GM12878 (cell line): ENCODE results near the gene WASHC2C. TPM values are rescaled to one million over a fixed set of nuclear protein-coding genes. Genes with fewer than 3 reads are reported as not detected.
"Not testable (repeated sequence)": the region's sequence is repeated elsewhere in the genome, so short reads cannot be mapped to it uniquely, and the experiment has no call there.

ENCODE experiments used
- ATAC-seq: fragments of 200-7000 bp; cut with Tn5 transposase; 3 replicates; pipeline ENCODE4 v1.9.1; 2020; ENCODE audit warnings: mild to moderate bottlenecking, moderate library complexity
- BruUV-seq: library from RNA; stranded (reverse); fragments of 400-500 nt; replicated peaks from 2 replicates; lab custom pipeline; 2021; lab: Mats Ljungman, UMichigan
- CTCF ChIA-PET: fragments of 300-600 bp; sonication (Branson Sonifier 250); formaldehyde crosslinking; extraction: SDS; loops from one replicate; lab custom pipeline; 2021; ENCODE audit warnings: inconsistent platforms; lab: Yijun Ruan, JAX
- POLR2A ChIA-PET: fragments of 350-600 bp; formaldehyde crosslinking; extraction: SDS; loops from one replicate; lab custom pipeline; 2021; ENCODE audit warnings: inconsistent platforms; lab: Charles Lee
- RAD21 ChIA-PET: fragments of 300-600 bp; sonication (Branson Sonifier 250); formaldehyde crosslinking; loops from one replicate; lab custom pipeline; 2023; ENCODE audit warnings: antibody characterized with exemption; ENCODE audit not compliant: unreplicated experiment; lab: Charles Lee
- SMC1A ChIA-PET: fragments of 300-600 bp; sonication (Branson Sonifier 250); formaldehyde crosslinking; loops from one replicate; lab custom pipeline; 2023; ENCODE audit not compliant: unreplicated experiment, uncharacterized antibody; lab: Charles Lee
- DNase-seq: peaks from one replicate; pipeline ENCODE4 v3.0.0-alpha.2; 2011; ENCODE audit warnings: low read depth, low spot score
- FAIRE-seq: peaks from 3 replicates; lab custom pipeline; 2011; peaks lifted over from hg19 to GRCh38; lab: Jason Lieb, UNC
- H2AFZ ChIP-seq: 2 replicates; pipeline ENCODE4 v1.6.0; 2011; ENCODE audit warnings: low read depth, low read length, control low read depth; ENCODE audit not compliant: control insufficient read depth
- H3K27ac ChIP-seq: 2 replicates; pipeline ENCODE4 v1.5.1; 2011; ENCODE audit warnings: control low read depth; ENCODE audit not compliant: control insufficient read depth, insufficient read depth
- H3K27me3 ChIP-seq, 2 experiments: replicated peaks in 1 of 2; 2 replicates each; pipeline versions ENCODE4 v1.6.0 to v1.6.1; 2011; ENCODE audit warnings: low read length in 1 of 2; ENCODE audit not compliant: control insufficient read depth in 2 of 2, insufficient read depth in 2 of 2
- H3K36me3 ChIP-seq, 2 experiments: 2 replicates each; pipeline ENCODE4 v1.5.1; 2011; ENCODE audit warnings: low read length in 1 of 2; ENCODE audit not compliant: control insufficient read depth in 2 of 2, insufficient read depth in 2 of 2
- H3K4me1 ChIP-seq: 2 replicates; pipeline ENCODE4 v1.6.1; 2011; ENCODE audit warnings: mild to moderate bottlenecking, low read length, moderate library complexity, mixed read lengths; ENCODE audit not compliant: control insufficient read depth, insufficient read depth
- H3K4me2 ChIP-seq: 2 replicates; pipeline ENCODE4 v1.6.0; 2011; ENCODE audit warnings: control low read depth; ENCODE audit not compliant: control insufficient read depth, insufficient read depth
- H3K4me3 ChIP-seq: fragments of 200-600 bp; sonication (generic); 2 replicates; pipeline ENCODE4 v1.5.1; 2016
- H3K79me2 ChIP-seq: 2 replicates; pipeline ENCODE4 v1.6.0; 2011; ENCODE audit warnings: low read length; ENCODE audit not compliant: control insufficient read depth, insufficient read depth
- H3K9ac ChIP-seq: 2 replicates; pipeline ENCODE4 v1.8.0; 2011; ENCODE audit warnings: low read length, control low read depth, mixed read lengths; ENCODE audit not compliant: control insufficient read depth, insufficient read depth
- H3K9me3 ChIP-seq: replicated peaks from 3 replicates; pipeline ENCODE4 v1.5.1; 2011; ENCODE audit warnings: mild to moderate bottlenecking, low read length; ENCODE audit not compliant: control insufficient read depth, insufficient read depth
- H4K20me1 ChIP-seq: 2 replicates; pipeline ENCODE4 v1.6.0; 2011; ENCODE audit not compliant: control insufficient read depth, insufficient read depth
- BMI1 ChIP-seq: fragments of 450-650 bp; IDR thresholded peaks from 2 replicates; pipeline ENCODE4 v1.6.1; 2016; ENCODE audit warnings: mild to moderate bottlenecking, moderate library complexity, borderline replicate concordance
- MYC ChIP-seq: IDR thresholded peaks from 2 replicates; pipeline ENCODE4 v1.6.1; 2011; ENCODE audit warnings: mild to moderate bottlenecking, low read length, moderate library complexity, inconsistent platforms; ENCODE audit not compliant: insufficient read depth, insufficient replicate concordance, insufficient read length, severe bottlenecking
- PBX3 ChIP-seq: IDR thresholded peaks from 2 replicates; pipeline ENCODE4 v1.6.1; 2011; ENCODE audit warnings: mild to moderate bottlenecking, low read depth, low read length, moderate library complexity; ENCODE audit not compliant: insufficient replicate concordance
- RCOR1 ChIP-seq: conservative IDR thresholded peaks from 2 replicates; pipeline ENCODE4 v1.6.1; 2012; ENCODE audit warnings: low read depth, low read length, improper control_type of control experiment
- RELA ChIP-seq: fragments of 450-650 bp; IDR thresholded peaks from 2 replicates; pipeline ENCODE4 v1.8.0; 2014; ENCODE audit warnings: borderline replicate concordance; ENCODE audit not compliant: partially characterized antibody
- SIX5 ChIP-seq: IDR thresholded peaks from 2 replicates; pipeline ENCODE4 v1.6.1; 2011; ENCODE audit warnings: mild to moderate bottlenecking, low read depth, low read length, moderate library complexity; ENCODE audit not compliant: severe bottlenecking
- SMAD1 ChIP-seq: fragments of 450-650 bp; IDR thresholded peaks from 2 replicates; pipeline ENCODE4 v1.6.1; 2018; ENCODE audit warnings: mild to moderate bottlenecking, low read depth; ENCODE audit not compliant: partially characterized antibody
- SREBF2 ChIP-seq: IDR thresholded peaks from 2 replicates; pipeline ENCODE4 v1.6.1; 2012; ENCODE audit warnings: mild to moderate bottlenecking, low read length
- SUPT20H ChIP-seq: IDR thresholded peaks from 2 replicates; pipeline ENCODE4 v1.6.1; 2011; ENCODE audit warnings: low read depth, mild to moderate bottlenecking, low read length, moderate library complexity, borderline replicate concordance; ENCODE audit not compliant: control insufficient read depth
- TCF7 ChIP-seq: IDR thresholded peaks from 2 replicates; pipeline ENCODE4 v1.6.1; 2014; ENCODE audit warnings: antibody characterized with exemption, borderline replicate concordance
- USF2 ChIP-seq: IDR thresholded peaks from 2 replicates; pipeline ENCODE4 v1.6.1; 2011; ENCODE audit warnings: low read depth, low read length, improper control_type of control experiment, borderline replicate concordance
- WGBS: methylation state at CpG from one replicate; pipeline ENCODE4 v1.1.6; 2016; ENCODE audit warnings: low lambda C conversion rate; ENCODE audit not compliant: insufficient replicate concordance, insufficient coverage; ENCODE audit errors: missing lambda C conversion rate; 5-methylcytosine and 5-hydroxymethylcytosine counted together
- in situ Hi-C: fragments of 300-500 bp; cut with MboI; formaldehyde crosslinking; loops from 9 replicates; pipeline ENCODE4 v1.14.3; 2018; ENCODE audit warnings: mixed read lengths
- intact Hi-C: fragments of 100-400 bp; cut with micrococcal nuclease; formaldehyde crosslinking; loops from one replicate; pipeline ENCODE4 v1.14.2; 2022; ENCODE audit not compliant: unreplicated experiment
- polyA plus RNA-seq, 11 experiments: library from polyadenylated mRNA; depleted of rRNA in 4 of 11; unstranded in 6 of 11; stranded (reverse) in 5 of 11; fragments of >200 nt; fragmentation: Nextera tagmentation in 4 of 11; fragmentation: Illumina TruSeq in 1 of 11; extraction: Ambion mirVana in 4 of 11; extraction: Trizol in 1 of 11; gene quantifications; 1 replicate in 1 of 11; 2 replicates in 10 of 11; pipeline versions ENCODE4 v1.2.1 to v1.2.3, GENCODE V29; 2011 to 2016; ENCODE audit warnings: inconsistent platforms in 2 of 11, missing spikeins in 2 of 11, low read depth in 1 of 11
- total RNA-seq, 4 experiments: library from RNA; depleted of rRNA in 3 of 4; stranded (reverse); fragments of >200 nt in 3 of 4; fragmentation: Illumina TruSeq in 1 of 4; extraction: Trizol in 1 of 4; gene quantifications; 2 replicates each; pipeline versions ENCODE4 v1.2.1 to v1.2.3, GENCODE V29; 2013 to 2021
- TF ChIP-seq, protein P1 (sequence below): fragments of 450-650 bp; conservative IDR thresholded peaks from 2 replicates; pipeline ENCODE4 v1.6.1; 2017; ENCODE audit warnings: mild to moderate bottlenecking, moderate library complexity

WASHC2C gene
- total and polyA plus RNA-seq, 10 of the 15 experiments (the other 5 are each of a cell fraction or from before 2014, with no cell fraction given), result 3.3 to 30.6 (median 22.9) TPM

DNA sequence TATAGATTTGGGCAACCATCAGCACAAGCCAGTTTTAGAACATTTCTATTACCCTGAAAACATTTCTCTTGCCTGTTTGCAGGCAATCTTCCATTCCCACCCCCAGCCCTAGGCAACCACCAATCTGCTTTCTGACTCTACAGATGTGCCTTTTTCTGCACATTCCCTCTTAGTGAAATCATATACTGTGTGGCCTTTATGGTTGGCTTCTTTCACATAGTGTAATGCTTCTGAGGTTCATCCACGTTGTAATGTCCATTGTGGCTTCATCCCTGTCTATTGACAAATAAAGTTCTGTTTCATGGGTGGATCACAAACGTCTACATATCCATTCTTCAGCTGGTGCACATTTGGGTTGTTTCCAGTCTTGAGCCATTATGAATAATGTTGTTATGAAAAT, 77.9 kb downstream of the WASHC2C start:
- CTCF ChIA-PET, H3K4me3 ChIP-seq, H2AFZ ChIP-seq, H3K79me2 ChIP-seq, intact Hi-C loops, SMC1A ChIA-PET, H3K36me3 ChIP-seq, H3K4me1 ChIP-seq, H4K20me1 ChIP-seq, H3K27ac ChIP-seq, FAIRE-seq, H3K9me3 ChIP-seq, in situ Hi-C loops, ATAC-seq, POLR2A ChIA-PET, BruUV-seq, DNase-seq, H3K9ac ChIP-seq, H3K27me3 ChIP-seq, RAD21 ChIA-PET, H3K4me2 ChIP-seq: not testable (repeated sequence)
- whole genome bisulfite sequencing, result 12% methylated on average over 2 of the region's 2 CpGs

- no peaks in the 10 kb centered on the region for H3K27me3 ChIP-seq
- H3K4me1 ChIP-seq, result no peaks in the 10 kb centered on the region
- ChIA-PET RAD21 (no interaction called here), CTCF (no interaction called here), POLR2A (no interaction called here), SMC1A (no interaction called here)
- no peaks in the 10 kb centered on the region for H4K20me1 ChIP-seq
- WGBS, result 40% methylated on average over 4 of the region's 4 CpGs
- no peaks in the 10 kb centered on the region for H3K36me3 ChIP-seq
- no peaks in the 10 kb centered on the region for H3K79me2 ChIP-seq
- no TSS peak for BruUV-seq
- no peaks in the 10 kb centered on the region for H3K9me3 ChIP-seq
- no peak for FAIRE-seq
- H3K4me3 ChIP-seq, result no peak overlapping the region
- no peak overlapping the region for H3K27ac ChIP-seq
- no peak overlapping the region for H2AFZ ChIP-seq
- in situ Hi-C loops (no loop called here), intact Hi-C loops (no loop called here)
- no peak for DNase-seq
- no peak for ATAC-seq
- H3K4me2 ChIP-seq, result no peak overlapping the region
- no peak overlapping the region for H3K9ac ChIP-seq
- no peak for TF ChIP-seq TCF7
- no peak for TF ChIP-seq RELA
- no peak for TF ChIP-seq PBX3
- TF ChIP-seq RCOR1, result no peak
- no peak for TF ChIP-seq BMI1
- TF ChIP-seq SREBF2, result no peak
- TF ChIP-seq USF2, result no peak
- TF ChIP-seq SUPT20H, result no peak
- TF ChIP-seq, protein P1, sequence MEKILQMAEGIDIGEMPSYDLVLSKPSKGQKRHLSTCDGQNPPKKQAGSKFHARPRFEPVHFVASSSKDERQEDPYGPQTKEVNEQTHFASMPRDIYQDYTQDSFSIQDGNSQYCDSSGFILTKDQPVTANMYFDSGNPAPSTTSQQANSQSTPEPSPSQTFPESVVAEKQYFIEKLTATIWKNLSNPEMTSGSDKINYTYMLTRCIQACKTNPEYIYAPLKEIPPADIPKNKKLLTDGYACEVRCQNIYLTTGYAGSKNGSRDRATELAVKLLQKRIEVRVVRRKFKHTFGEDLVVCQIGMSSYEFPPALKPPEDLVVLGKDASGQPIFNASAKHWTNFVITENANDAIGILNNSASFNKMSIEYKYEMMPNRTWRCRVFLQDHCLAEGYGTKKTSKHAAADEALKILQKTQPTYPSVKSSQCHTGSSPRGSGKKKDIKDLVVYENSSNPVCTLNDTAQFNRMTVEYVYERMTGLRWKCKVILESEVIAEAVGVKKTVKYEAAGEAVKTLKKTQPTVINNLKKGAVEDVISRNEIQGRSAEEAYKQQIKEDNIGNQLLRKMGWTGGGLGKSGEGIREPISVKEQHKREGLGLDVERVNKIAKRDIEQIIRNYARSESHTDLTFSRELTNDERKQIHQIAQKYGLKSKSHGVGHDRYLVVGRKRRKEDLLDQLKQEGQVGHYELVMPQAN, result no peak
- TF ChIP-seq SIX5, result no peak
- TF ChIP-seq SMAD1, result no peak
- TF ChIP-seq MYC, result no peak
These were observed 82.8 kb downstream of the WASHC2C start for GRCh38 chr10:45809837-45810236.
